ENCODE data around the gene SNRPE.
A peak's percentile ranks its signal among the peaks of the same experiment; 100 is the strongest.
"Not testable (repeated sequence)": the region's sequence is repeated elsewhere in the genome, so short reads cannot be mapped to it uniquely, and the experiment has no call there.

Gene SNRPE
- total RNA-seq, result 16.9 to 25.2 (median 20.3) reads per million in 4 donors

DNA sequence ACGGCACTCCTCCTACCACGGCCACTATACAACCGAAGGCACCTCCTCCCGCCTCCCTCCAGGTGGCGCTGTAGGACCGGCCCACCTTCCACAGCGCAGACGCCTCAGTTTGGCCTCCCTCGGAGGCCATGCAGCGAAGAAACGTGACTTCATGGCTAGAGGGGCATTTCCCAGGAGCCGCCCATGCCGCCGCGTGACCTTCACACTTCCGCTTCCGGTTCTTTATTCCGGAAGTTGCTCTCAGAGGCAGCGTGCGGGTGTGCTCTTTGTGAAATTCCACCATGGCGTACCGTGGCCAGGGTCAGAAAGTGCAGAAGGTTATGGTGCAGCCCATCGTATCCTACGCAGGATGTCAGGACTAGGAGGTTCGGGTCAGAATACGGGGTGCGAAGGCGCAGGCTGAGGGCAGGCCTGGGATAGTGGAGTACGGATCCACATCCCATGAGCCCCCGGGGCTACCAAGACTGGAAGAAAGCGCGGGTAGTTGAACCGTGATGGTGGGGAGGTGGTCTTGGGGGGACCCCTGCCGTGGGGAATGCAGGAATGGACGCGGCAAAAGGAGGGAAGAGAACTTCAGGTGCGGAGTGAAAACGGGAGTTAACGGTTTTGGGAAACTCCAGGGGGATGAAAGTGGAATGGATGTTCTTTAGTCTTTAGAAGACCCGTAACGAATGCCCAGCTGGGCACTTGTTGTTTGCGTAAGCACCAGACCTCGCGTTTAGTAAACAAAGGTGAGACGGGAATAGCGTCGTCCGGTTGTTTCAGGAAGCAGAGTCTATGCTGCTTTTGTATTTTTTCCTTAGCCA, at the start of gene SNRPE:
Gene SNRPE (plus strand): TSS at position 221 of the 806 bp plus-strand sequence. CDS start 61 bp downstream, at position 282.
- peak; percentile 93 to 98 (median 97) for DNase-seq

- no peak for DNase-seq
Measured at GRCh38 chr1:203813581-203814341, 47.6 kb upstream of the SNRPE start.

- no peak for DNase-seq
Measured at GRCh38 chr1:203818399-203818798, 43.0 kb upstream of the SNRPE start.

- DNase-seq, result no peak
Measured at GRCh38 chr1:203823306-203823705, 38.1 kb upstream of the SNRPE start.

DNA sequence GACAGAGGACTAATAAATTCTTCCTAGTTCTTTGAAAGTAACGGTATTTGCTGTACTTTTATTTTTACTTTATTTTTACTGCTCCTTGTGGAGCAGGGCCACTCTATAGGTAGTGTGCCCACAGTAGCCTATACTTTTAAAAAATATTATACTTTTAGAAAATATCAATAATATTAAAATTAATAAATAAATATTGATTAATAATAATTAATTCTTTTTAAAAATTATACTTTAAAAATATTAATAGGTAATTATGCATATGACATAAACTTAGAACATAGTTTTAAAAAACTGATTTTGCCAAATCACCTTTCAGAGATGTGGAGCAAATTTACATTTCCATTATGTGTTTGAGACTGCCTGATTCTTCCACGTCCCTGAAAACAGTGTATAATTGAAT, 35.2 kb upstream of the SNRPE start:
- no peak for DNase-seq

DNA sequence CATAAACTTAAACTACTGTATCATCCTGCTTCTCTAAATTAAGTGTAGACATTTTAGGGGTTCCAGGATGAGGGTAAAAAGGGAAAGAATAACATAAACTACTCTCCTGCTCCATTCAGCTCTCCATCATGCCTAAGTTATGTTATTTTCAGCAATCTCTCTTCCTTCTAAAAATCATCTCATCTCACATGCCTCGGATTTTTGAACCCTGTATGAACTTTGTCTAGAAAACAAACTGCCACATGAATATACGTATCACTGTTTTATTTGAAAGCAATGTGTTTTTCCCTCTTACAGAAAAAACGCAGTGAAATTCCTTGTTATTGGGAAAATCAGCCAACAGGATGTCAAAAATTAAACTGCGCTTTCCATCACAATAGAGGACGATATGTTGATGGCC, 33.4 kb upstream of the SNRPE start:
- DNase-seq, result no peak

GRCh38 chr1:203828503-203828902, 32.9 kb upstream of the SNRPE start:
- no peak for DNase-seq

DNA sequence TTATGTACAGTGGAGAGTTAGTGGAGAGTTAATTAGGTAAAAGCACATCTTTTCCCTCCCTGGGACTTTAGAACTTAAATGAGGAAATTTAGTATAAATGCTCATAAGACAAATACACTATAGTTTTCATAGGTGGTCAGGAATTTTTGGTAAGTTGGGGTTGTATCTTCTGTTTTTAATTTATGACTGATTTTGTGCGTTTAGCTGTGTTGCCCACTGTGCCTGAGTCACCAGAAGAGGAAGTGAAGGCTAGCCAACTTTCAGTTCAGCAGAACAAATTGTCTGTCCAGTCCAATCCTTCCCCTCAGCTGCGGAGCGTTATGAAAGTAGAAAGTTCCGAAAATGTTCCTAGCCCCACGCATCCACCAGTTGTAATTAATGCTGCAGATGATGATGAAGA, 32.2 kb upstream of the SNRPE start:
- not testable (repeated sequence) for DNase-seq

GRCh38 chr1:203835476-203835875, 25.9 kb upstream of the SNRPE start:
- no peak for DNase-seq

- no peak for DNase-seq
Measured at GRCh38 chr1:203839081-203839480, 22.3 kb upstream of the SNRPE start.

DNA sequence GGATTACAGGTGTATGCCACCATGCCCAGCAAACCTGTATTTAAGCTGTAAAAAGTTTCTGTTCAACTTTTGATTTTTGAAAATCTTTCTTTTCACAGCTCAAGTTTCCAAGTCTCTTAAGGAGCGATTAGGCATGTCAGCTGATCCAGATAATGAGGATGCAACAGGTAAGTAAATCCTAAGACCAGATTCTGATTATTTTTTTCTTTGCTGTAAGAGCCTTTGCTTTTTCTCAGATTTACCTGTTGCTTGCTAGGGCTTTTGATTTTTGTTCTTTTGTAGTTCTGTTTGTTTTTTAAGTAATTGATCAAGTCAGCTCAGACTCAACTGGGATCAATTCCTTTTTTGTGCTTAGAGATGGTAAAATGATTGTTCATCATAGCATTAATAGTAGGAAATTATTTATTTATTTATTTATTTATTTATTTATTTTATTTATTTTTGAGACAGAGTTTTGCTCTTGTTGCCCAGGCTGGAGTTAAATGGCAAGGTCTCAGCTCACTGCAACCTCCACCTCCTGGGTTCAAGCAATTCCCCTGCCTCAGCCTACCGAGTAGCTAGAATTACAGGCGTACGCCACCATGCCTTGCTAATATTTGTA, 21.1 kb upstream of the SNRPE start:
- DNase-seq, result no peak

DNA sequence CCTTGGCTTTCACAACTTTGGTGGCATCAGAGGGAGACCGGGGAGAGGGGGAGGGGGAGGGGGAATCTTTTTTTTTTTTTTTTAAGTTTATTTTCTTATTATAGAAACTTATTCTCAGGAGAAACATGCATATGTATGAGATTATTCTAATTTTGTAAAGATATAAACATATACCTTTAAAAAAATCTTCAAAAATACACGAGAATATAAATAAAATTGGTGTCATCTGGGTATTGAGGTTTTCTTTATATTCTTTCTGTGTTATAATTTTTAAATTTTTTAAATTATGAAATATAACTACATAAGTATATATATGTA, 18.9 kb upstream of the SNRPE start:
- DNase-seq, result no peak

DNA sequence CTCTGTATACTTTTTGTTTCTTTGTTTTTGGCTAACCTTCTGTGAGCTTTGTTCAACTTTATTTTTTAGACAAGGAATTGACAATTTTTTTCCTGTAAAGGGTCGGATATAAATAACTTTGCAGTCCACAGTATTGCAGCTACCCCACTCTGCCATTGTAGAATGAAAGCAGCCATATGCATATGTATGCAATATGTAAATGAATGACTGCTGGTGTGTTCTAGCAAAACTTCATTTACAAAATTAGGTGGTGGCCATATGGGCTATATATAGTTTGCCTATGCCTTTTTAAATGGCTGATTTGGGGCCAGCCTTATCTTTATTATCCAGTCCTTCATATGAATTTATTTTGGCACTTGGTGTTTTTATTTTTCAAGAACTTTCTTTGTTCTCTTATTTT, 18.0 kb upstream of the SNRPE start:
- no peak for DNase-seq

DNA sequence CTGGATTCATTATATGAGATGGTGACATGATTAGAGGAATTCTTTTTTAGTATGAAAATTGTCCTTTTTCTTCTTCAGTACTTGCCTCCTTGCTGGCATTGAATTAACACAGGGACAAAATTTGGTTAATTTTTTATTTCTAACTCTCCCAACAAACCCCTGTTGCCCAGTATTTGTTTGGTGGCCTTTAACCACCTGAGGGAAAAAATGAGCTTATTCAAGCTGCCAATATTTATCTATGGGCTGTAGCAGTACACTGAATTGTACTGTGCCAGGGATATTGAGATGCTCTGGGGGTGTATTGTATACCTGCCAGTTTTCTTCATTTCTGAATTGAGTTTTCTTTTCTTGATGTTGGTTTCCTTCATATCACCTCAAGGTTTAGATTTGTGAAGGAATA, 8.3 kb upstream of the SNRPE start:
- DNase-seq, result not testable (repeated sequence)

- no peak for DNase-seq
Measured at GRCh38 chr1:203858055-203858454, 3.3 kb upstream of the SNRPE start.

GRCh38 chr1:203858975-203859374, 2.4 kb upstream of the SNRPE start:
- DNase-seq, result no peak

GRCh38 chr1:203860396-203861025, 888 bp upstream of the SNRPE start:
- DNase-seq, result no peak

DNA sequence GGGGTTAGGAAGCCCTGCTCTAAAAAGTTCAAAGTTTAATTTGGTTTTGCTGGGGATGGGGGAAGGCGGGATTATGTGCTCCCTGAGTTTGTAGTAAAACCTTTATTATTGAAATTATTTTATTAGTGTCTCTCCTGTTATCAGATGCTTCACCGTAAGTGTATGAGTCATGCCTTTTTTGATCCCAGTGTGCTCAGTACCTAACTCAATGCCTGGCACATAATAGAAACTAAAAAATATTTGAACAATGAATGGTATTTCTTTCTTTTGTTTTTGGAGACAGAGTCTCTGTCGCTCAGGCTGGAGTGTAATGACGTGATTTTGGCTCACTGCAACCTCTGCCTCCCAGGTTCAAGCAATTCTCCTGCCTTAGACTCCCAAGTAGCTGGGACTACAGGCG, 6.4 kb downstream of the SNRPE start:
- no peak for DNase-seq

DNA sequence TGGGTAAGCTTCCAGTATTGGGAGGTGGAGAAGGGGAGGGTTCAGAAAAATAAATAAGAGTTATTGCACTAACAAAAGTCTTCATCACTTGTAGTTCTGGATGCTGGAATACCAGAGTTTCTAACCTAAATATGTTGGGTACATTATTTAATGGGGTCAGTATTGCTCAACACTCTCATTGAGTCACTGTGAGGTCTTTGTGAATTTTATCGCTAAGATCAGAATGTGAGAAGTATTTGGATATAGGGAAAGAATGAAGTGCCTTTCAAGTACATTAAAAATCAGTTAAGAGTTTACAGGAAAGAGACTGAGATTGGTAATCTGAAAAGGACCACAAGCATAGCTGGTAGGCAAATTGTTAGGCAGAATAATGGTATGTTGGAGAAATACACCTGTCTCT, 8.8 kb downstream of the SNRPE start:
- no peak for DNase-seq

- peak in 2 of 5 donors; percentile 13 for DNase-seq
Measured at GRCh38 chr1:203871114-203871880, 9.9 kb downstream of the SNRPE start.

GRCh38 chr1:203873094-203873493, 11.7 kb downstream of the SNRPE start:
- DNase-seq, result no peak

DNA sequence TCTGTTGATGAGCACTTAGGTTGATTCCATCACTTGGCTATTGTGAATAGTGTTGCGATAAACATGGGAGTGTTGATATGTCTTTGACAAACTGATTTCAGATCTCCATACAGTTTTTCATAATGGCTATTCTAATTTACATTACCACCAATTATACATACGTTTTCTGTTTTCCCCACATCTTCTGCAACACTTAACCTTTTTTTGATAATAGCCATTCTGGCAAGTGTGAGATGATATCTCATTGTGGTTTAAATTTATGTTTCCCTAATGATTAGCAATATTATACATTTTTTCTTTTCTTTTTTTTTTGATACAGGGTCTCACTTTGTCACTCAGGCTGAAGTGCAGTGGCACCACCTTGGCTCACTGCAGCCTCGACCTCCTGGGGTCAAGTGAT, 17.0 kb downstream of the SNRPE start:
- DNase-seq, result no peak

DNA sequence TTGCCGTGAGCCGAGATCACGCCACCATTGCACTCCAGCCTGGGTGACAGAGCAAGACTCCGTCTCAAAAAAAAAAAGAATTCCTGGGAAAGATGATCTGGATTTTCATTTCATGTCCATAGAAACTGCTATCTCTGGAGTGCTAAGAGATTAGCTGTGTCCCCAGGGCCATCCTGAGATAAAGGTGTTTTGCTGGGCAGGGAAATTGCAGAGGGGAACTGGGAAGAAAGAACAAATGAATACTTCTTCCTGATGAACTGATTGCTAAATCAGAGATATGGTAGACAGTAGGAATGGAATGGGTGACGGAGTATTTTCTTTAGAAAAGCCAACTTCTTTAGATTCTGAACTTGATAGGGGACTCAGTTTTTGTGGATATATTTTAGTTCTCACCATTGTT, 19.2 kb downstream of the SNRPE start:
- no peak for DNase-seq

All from T-helper 1 cell (primary cell).